ENCODE measurements around the gene ATRN.

DNA sequence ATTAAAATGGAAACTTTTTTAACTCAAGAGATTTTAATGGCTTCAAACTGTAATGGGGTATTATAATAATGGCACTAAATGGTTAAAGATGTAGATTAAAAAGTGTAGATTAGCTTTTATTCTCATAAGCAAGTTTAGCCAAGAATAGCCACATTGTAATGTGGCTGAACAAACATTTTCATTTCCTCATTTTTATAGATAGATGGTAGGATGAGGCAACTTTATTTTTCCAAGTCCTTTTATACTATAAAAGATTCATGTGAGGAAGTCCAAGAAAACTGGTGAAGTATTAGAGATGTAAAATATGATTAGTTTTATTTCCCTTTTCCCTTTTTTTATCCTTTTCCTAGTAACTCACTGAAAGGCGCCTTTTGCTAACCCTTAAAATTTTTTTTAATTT, 88.8 kb downstream of the ATRN start:
- no peak for TF ChIP-seq POLR2A (IDR thresholded peaks at IDR 0.05; ENCODE audit: low read length)
- no peak for TF ChIP-seq GATA1 (IDR thresholded peaks at IDR 0.05; ENCODE audit: low read depth, low read length)
